Measurements from ENCODE around the gene SLC25A36. TPM values are rescaled to one million over a fixed set of nuclear protein-coding genes. Genes with fewer than 3 reads are reported as not detected.
"Not testable (repeated sequence)": the region's sequence is repeated elsewhere in the genome, so short reads cannot be mapped to it uniquely, and the experiment has no call there.

Gene SLC25A36
- total and polyA plus RNA-seq, 5 experiments from 2014 or later: 41.1 to 73.6 (median 49.7) TPM

DNA sequence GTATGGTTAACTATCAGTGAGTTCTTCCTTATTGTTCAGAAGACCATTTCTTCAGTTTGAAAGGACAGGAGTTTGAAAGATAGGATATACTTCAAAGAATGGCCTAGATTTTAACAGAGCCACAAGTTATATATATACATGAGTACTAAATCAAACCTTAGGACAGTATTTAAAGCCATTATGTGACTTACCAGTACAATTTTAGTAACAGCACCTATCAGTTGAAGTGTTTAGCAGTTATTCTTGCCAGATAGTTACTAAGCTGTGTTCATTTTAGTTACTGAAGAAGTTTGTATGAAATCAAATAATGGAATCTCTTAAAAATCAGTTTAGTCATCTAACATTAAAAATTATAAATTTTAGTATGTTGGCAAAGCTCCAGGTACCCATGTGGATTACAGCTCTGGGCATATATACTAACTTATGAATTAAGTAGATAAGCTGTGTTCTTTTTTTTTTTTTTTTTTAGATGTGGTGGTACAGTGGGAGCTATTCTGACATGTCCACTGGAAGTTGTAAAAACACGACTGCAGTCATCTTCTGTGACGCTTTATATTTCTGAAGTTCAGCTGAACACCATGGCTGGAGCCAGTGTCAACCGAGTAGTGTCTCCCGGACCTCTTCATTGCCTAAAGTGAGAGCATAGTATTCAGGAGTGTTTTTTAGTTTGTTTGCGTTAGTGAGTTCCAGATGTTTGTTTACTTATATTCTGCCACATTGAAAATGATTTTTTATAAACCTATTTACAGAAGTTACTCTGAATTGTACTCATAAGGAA, 14.6 kb downstream of the SLC25A36 start:
- peaks cover 10 to 40% (median 37%) of the 10 kb centered on the region in 4 donors for H3K4me1 Mint-ChIP-seq
- POLR2A ChIA-PET: no interaction called here

DNA sequence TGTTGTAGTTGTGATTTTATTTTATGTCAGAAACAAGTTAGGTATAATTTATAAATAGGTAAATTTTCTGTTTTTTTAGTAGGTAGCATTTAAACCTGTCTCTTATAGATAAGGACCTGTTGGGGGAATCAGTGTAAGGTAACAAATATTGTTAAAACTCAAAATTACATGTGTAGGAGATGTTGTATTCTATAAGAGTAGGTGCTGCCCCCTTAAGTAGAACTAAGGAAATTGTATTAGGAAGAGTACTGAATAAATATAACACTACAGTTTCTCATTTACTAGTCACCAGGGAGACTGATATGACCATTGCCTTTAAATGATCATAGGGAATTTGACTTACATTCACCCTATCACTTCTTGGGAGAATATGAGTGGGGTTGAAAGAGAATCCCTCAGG, 31.2 kb downstream of the SLC25A36 start:
- H3K27me3 Mint-ChIP-seq: no peaks in the 10 kb centered on the region
- ATAC-seq (peak; percentile 44 to 64), DNase-seq (peak in 2 of 10 donors; percentile 5 to 10)
- no peak overlapping the region for H3K4me3 Mint-ChIP-seq
- no peaks in the 10 kb centered on the region for H3K9me3 Mint-ChIP-seq
- POLR2A ChIA-PET: no interaction called here
- H3K36me3 Mint-ChIP-seq: peaks cover 7 to 55% (median 15%) of the 10 kb centered on the region in 3 donors
- peak overlapping the region in 4 of 10 donors; percentile 22 to 74 (median 40) for H3K27ac Mint-ChIP-seq
- peaks cover 4 to 6% (median 5%) of the 10 kb centered on the region in 4 donors for H3K4me1 Mint-ChIP-seq

More for the DNA sequence above, 14.6 kb downstream of the SLC25A36 start:
- Mint-ChIP-seq H3K27ac (peak overlapping the region in 2 of 10 donors; percentile 37 to 60), H3K27me3 (no peaks in the 10 kb centered on the region), H3K36me3 (peaks cover 0 to 49% (median 10%) of the 10 kb centered on the region in 3 donors), H3K4me3 (no peak overlapping the region), H3K9me3 (no peaks in the 10 kb centered on the region)
- no peak for DNase-seq
- ATAC-seq: no peak

DNA sequence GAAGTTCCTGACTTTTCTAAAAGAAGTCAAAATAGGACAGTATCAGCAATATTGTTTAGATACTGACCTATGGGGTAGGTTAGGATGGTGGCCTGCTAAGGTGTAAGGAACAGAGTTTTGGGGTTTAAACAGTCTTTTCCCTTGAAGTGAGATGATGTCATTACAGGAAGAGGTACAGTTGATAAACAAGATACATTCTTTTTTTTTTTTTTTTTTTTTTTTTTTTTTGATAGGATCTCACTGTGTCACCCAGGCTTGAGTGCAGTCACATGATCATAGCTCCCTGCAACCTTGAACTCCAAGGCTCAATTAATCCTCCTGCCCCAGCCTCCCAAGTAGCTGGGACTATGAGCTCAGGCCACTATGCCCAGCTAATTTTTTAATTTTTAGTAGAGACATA, 33.3 kb downstream of the SLC25A36 start:
- Mint-ChIP-seq H3K4me1 (peaks cover 4 to 6% (median 5%) of the 10 kb centered on the region in 4 donors), H3K4me3 (no peak overlapping the region), H3K9me3 (no peaks in the 10 kb centered on the region), H3K36me3 (peaks cover 7 to 65% (median 19%) of the 10 kb centered on the region in 3 donors), H3K27me3 (no peaks in the 10 kb centered on the region), H3K27ac (peak overlapping the region in 8 of 10 donors; percentile 0 to 84 (median 42))
- POLR2A ChIA-PET: interaction anchor here (0.6 to 0.7 kb wide), 2 partner anchors 28 to 76 kb away, joined by 3 read pairs; no protein-coding TSS in a partner anchor
- ATAC-seq: peak; percentile 68 to 70
- peak in 2 of 10 donors; percentile 5 to 9 for DNase-seq

DNA sequence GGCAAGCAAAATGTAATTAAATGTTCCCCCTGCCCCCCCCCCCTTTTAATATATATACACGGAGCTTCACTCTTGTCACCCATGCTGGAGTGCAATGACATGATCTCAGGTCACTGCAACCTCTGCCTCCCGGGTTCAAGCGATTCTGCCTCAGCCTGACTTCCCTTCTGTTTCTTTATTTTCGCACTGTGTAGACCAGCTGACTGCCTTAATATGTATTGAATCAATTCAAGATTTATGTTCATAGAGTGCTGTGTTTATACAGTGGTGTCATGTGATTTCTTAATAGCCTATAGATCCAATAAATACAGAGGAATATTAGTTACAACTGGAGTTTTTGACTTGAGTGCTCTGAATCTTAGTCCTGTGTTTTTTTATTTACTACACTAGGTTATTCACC, 39.0 kb downstream of the SLC25A36 start:
- ATAC-seq (no peak), DNase-seq (no peak)
- POLR2A ChIA-PET: no interaction called here
- Mint-ChIP-seq H3K27ac (no peak overlapping the region), H3K4me1 (no peaks in the 10 kb centered on the region), H3K4me3 (no peak overlapping the region), H3K36me3 (peaks cover 11 to 28% (median 14%) of the 10 kb centered on the region in 3 donors), H3K27me3 (peaks cover 0 to 3% (median 2%) of the 10 kb centered on the region in 5 donors), H3K9me3 (peaks cover 0 to 19% (median 8%) of the 10 kb centered on the region in 9 donors)

DNA sequence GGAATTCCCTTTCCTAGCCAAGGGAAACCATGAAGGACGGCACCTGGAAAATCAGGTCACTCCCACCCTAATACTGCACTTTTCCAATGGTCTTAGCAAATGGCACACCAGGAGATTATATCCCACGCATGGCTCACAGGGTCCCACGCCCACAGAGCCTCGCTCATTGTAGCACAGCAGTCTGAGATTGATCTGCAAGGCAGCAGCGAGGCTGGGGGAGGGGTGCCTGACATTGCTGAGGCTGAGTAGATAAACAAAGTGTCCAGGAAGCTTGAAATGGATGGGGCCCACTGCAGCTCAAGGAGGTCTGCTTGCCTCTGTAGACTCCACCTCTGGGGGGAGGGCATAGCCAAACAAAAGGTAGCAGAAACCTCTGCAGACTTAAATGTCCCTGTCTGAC, 46.2 kb downstream of the SLC25A36 start:
- ATAC-seq, H3K4me3 Mint-ChIP-seq, H3K4me1 Mint-ChIP-seq, POLR2A ChIA-PET, DNase-seq, H3K27ac Mint-ChIP-seq: not testable (repeated sequence)
- H3K36me3 Mint-ChIP-seq: peaks cover 0 to 11% (median 2%) of the 10 kb centered on the region in 3 donors
- H3K27me3 Mint-ChIP-seq: peaks cover 2 to 17% (median 14%) of the 10 kb centered on the region in 5 donors
- H3K9me3 Mint-ChIP-seq: peaks cover 5 to 72% (median 23%) of the 10 kb centered on the region in 9 donors

DNA sequence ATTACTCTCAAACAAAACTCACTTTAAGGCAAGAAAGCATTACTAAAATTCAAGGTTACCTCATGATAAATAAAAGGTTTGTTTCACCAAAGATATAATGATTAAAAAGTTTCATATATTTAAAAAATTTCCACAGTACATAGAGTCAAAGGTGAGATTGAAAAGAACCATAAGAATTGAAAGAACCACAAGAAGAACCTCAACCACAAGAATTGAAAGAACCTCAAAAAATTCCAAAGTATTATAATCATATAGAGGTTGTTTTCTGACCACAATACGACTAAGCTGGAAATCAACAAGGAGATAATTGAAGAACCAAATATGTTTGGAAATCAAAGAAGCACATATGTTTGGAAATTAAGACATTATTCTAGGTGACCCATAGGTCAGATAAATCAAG, 52.7 kb downstream of the SLC25A36 start:
- Mint-ChIP-seq H3K4me3 (no peak overlapping the region), H3K4me1 (no peaks in the 10 kb centered on the region), H3K9me3 (peaks cover 0 to 30% (median 11%) of the 10 kb centered on the region in 9 donors), H3K27ac (no peak overlapping the region), H3K36me3 (no peaks in the 10 kb centered on the region), H3K27me3 (peaks cover 0 to 13% (median 0%) of the 10 kb centered on the region in 5 donors)
- DNase-seq: no peak
- ATAC-seq: no peak
- POLR2A ChIA-PET: no interaction called here

DNA sequence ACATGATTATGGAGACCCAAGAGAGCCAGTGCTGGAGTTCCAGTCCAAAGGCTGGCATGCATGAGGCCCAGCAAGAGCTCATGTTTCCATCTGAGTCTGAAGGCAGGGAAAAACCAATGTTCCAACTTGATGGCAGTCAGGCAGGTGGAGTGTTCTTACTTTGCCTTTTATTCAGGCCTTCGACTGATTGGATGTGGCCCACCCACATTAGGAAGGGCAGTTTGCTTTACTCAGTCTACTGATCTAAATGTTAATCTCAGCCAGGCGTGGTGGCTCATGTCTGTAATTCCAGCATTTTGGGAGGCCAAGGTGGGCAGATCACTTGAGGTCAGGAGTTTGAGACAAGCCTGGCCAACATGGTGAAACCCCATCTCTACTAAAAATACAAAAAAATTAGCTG, 53.2 kb downstream of the SLC25A36 start:
- not testable (repeated sequence) for H3K4me3 Mint-ChIP-seq, ATAC-seq

DNA sequence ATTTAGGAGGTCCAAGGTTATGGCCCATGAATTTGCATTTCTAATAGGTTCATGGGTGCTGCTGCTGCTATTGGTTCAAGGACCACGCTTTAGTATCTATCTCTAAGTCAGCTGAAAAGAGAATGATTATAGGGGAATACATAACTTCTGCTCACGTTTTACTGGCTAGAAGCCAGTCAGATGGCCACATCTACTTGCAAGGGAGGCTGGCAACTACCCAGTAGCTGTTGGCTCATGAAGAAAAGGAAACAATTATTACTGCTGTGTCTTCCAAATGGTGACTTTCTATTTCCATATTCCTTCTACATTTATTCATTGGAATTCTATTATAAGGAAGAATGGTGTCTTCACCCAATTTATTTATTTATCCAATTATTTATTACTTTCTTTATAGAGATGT, 54.2 kb downstream of the SLC25A36 start:
- H3K4me3 Mint-ChIP-seq: no peak overlapping the region
- H3K4me1 Mint-ChIP-seq: peaks cover 0 to 7% (median 2%) of the 10 kb centered on the region in 4 donors
- ATAC-seq (no peak), DNase-seq (no peak)
- peaks cover 0 to 19% (median 8%) of the 10 kb centered on the region in 9 donors for H3K9me3 Mint-ChIP-seq
- H3K27me3 Mint-ChIP-seq: peaks cover 0 to 5% (median 0%) of the 10 kb centered on the region in 5 donors
- POLR2A ChIA-PET: no interaction called here
- H3K27ac Mint-ChIP-seq: no peak overlapping the region
- H3K36me3 Mint-ChIP-seq: no peaks in the 10 kb centered on the region

More for the DNA sequence above, 53.2 kb downstream of the SLC25A36 start:
- H3K4me1 Mint-ChIP-seq, H3K27ac Mint-ChIP-seq, DNase-seq, POLR2A ChIA-PET, H3K36me3 Mint-ChIP-seq, H3K27me3 Mint-ChIP-seq: not testable (repeated sequence)
- peaks cover 0 to 27% (median 11%) of the 10 kb centered on the region in 9 donors for H3K9me3 Mint-ChIP-seq

DNA sequence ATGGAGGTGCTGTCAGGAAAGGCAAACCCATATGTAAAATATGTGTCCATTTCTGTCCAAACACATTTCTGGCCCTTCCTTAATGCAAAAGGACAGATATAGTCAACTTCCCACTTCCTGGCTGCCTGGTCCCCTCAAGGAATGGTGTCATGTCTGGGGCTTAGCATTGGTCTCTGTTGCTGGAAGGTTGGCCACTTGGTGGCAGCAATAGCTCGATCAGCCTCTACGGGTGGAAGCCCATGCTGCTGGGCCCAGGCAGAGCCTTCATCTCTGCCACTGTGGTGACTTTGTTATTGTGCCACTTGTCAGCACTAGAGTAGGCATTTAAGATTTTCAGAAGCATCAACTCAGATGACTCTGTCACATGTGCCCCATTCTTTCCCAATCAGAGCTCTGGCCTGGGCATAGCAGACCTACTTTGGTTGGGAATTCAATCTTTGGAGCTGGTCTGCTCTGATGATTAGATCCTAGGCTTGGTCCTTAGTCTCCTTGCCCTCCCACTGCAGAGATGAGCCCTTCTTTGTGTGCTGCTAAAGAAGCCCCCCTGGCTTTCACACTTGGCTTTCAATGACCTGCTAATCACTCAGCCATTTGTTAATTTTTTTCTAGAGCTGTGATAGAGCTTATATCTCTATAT, 58.5 kb downstream of the SLC25A36 start:
- Mint-ChIP-seq H3K27ac (peak overlapping the region in 1 of 10 donors; percentile 0), H3K27me3 (peaks cover 0 to 3% (median 0%) of the 10 kb centered on the region in 5 donors), H3K4me1 (peaks cover 0 to 7% (median 2%) of the 10 kb centered on the region in 4 donors), H3K36me3 (no peaks in the 10 kb centered on the region), H3K9me3 (no peaks in the 10 kb centered on the region), H3K4me3 (no peak overlapping the region)
- DNase-seq (peak; percentile 23 to 76 (median 40)), ATAC-seq (peak; percentile 92 to 97)
- POLR2A ChIA-PET: no interaction called here

DNA sequence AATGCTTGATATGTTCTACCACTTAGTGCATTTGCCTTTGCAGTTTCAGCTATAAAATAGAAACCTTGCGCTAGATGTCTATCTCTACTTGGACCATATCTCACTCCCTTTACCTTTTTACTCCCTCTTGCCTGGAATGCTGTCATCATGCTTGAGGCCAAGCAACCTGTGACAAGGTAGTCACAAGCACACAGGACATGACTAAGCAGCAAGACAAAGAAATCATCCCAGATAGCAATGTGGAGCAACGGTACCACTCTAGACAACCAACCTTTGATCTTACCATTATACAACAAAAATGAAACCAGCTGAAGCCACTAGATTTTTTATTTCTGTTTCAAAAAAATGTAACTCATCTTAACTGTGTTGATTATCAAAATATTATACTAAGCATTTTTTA, 59.0 kb downstream of the SLC25A36 start:
- Mint-ChIP-seq H3K27ac (peak overlapping the region in 2 of 10 donors; percentile 0 to 70), H3K36me3 (no peaks in the 10 kb centered on the region)

DNA sequence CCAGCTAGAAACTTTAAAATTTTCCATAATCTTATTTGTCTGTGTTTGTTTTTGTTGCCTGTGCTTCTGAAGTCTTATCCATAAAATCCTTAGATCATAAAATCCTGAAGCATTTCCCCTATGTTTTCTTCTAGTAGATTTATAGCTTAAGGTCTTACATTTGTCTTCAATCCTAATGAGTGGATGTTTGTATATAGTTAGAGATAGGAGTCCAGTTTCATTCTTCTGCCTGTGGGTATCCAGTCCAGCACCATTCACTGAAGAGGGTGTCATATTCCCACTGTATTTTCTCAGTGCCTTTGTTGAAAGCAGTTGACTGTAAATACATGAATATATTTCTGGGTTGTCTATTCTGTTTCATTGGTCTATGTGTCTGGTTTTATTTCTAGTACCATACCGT, 64.7 kb downstream of the SLC25A36 start:
- H3K36me3 Mint-ChIP-seq: no peaks in the 10 kb centered on the region

More for the DNA sequence above, 59.0 kb downstream of the SLC25A36 start:
- peaks cover 0 to 7% (median 2%) of the 10 kb centered on the region in 4 donors for H3K4me1 Mint-ChIP-seq
- no peak overlapping the region for H3K4me3 Mint-ChIP-seq
- no peak for DNase-seq
- H3K9me3 Mint-ChIP-seq: no peaks in the 10 kb centered on the region
- POLR2A ChIA-PET: no interaction called here
- ATAC-seq: no peak
- H3K27me3 Mint-ChIP-seq: peaks cover 0 to 3% (median 0%) of the 10 kb centered on the region in 5 donors

DNA sequence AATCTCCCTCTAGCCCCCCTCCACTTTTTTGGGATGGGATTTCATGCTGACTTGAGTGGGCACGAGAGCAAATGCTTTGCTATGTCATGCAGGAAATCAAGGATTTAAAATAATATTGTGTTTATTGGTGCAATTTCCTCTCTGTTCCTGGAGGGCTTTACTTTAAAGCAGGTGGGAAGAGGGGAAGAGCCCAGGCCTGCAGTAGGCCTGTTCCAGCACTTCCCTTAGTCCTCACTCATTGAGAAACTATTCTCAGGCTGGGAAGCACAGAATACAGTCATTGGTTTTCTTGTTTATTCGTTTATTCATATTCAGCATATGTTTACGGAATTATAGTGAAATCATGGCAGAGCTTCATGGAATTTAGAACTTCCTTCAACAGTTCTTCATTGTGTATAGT, 67.9 kb downstream of the SLC25A36 start:
- Mint-ChIP-seq H3K4me1 (peaks cover 0 to 6% (median 5%) of the 10 kb centered on the region in 4 donors), H3K27ac (no peak overlapping the region), H3K4me3 (no peak overlapping the region), H3K9me3 (no peaks in the 10 kb centered on the region), H3K36me3 (no peaks in the 10 kb centered on the region), H3K27me3 (peaks cover 16 to 47% (median 25%) of the 10 kb centered on the region in 5 donors)
- POLR2A ChIA-PET: no interaction called here
- no peak for ATAC-seq
- no peak for DNase-seq

More for the DNA sequence above, 64.7 kb downstream of the SLC25A36 start:
- H3K4me3 Mint-ChIP-seq: no peak overlapping the region
- H3K4me1 Mint-ChIP-seq: peaks cover 0 to 3% (median 2%) of the 10 kb centered on the region in 4 donors
- H3K9me3 Mint-ChIP-seq: no peaks in the 10 kb centered on the region
- no peak overlapping the region for H3K27ac Mint-ChIP-seq
- peaks cover 15 to 42% (median 22%) of the 10 kb centered on the region in 5 donors for H3K27me3 Mint-ChIP-seq
- POLR2A ChIA-PET: no interaction called here
- DNase-seq (no peak), ATAC-seq (no peak)

Measured in naive thymus-derived CD8-positive, alpha-beta T cell (primary cell).